ENCODE results near the gene DPYSL5. TPM values are rescaled to one million over a fixed set of nuclear protein-coding genes. Genes with fewer than 3 reads are reported as not detected.
"Not testable (repeated sequence)": the region's sequence is repeated elsewhere in the genome, so short reads cannot be mapped to it uniquely, and the experiment has no call there.

Gene DPYSL5
- polyA plus RNA-seq, 2 donors, result not detected

- Histone ChIP-seq H3K36me3 (ENCODE audit: control insufficient read depth in 2 of 2, insufficient read depth in 2 of 2, low read length in 1 of 2) (no peaks in the 10 kb centered on the region), H3K27me3 (ENCODE audit: control insufficient read depth in 1 of 2, insufficient read depth in 2 of 2, low read length in 2 of 2) (no peaks in the 10 kb centered on the region), H3K4me3 (ENCODE audit: low read depth in 1 of 2, low read length in 2 of 2) (no peak overlapping the region), H3K9me3 (ENCODE audit: control insufficient read depth in 2 of 2, insufficient read depth in 1 of 2, low read depth in 1 of 2, low read length in 1 of 2) (peaks cover 0 to 2% of the 10 kb centered on the region in 2 donors), H3K4me1 (ENCODE audit: control insufficient read depth in 2 of 2, insufficient read depth in 2 of 2, low read length in 1 of 2) (no peaks in the 10 kb centered on the region), H3K27ac (ENCODE audit: low read depth in 2 of 2, low read length in 1 of 2) (no peak overlapping the region)
- 72 to 74% methylated on average over 10 of the region's 10 CpGs for WGBS, 2 donors
These were observed 33.0 kb downstream of the DPYSL5 start for GRCh38 chr2:26880910-26881435.

GRCh38 chr2:26882220-26882619 is 34.3 kb downstream of the DPYSL5 start:
- H3K27me3 ChIP-seq (ENCODE audit: control insufficient read depth in 1 of 2, insufficient read depth in 2 of 2, low read length in 2 of 2); H3K4me1 ChIP-seq (ENCODE audit: control insufficient read depth in 2 of 2, insufficient read depth in 2 of 2, low read length in 1 of 2): not testable (repeated sequence)

GRCh38 chr2:26883956-26884355 is 36.0 kb downstream of the DPYSL5 start:
- 71 to 72% methylated on average over 8 of the region's 8 CpGs for WGBS, 2 donors

More at GRCh38 chr2:26882220-26882619, 34.3 kb downstream of the DPYSL5 start:
- not testable (repeated sequence) for H3K36me3 ChIP-seq (ENCODE audit: control insufficient read depth in 2 of 2, insufficient read depth in 2 of 2, low read length in 1 of 2); H3K9me3 ChIP-seq (ENCODE audit: control insufficient read depth in 2 of 2, insufficient read depth in 1 of 2, low read depth in 1 of 2, low read length in 1 of 2); H3K4me3 ChIP-seq (ENCODE audit: low read depth in 1 of 2, low read length in 2 of 2); H3K27ac ChIP-seq (ENCODE audit: low read depth in 2 of 2, low read length in 1 of 2)
- 58 to 61% methylated on average over 3 of the region's 3 CpGs for WGBS, 2 donors

GRCh38 chr2:26884486-26884885 is 36.6 kb downstream of the DPYSL5 start:
- peaks cover 0 to 2% of the 10 kb centered on the region in 2 donors for H3K9me3 ChIP-seq (ENCODE audit: control insufficient read depth in 2 of 2, insufficient read depth in 1 of 2, low read depth in 1 of 2, low read length in 1 of 2)
- H3K4me1 ChIP-seq (ENCODE audit: control insufficient read depth in 2 of 2, insufficient read depth in 2 of 2, low read length in 1 of 2), result no peaks in the 10 kb centered on the region
- 86 to 91% methylated on average over 3 of the region's 3 CpGs for WGBS, 2 donors
- H3K36me3 ChIP-seq (ENCODE audit: control insufficient read depth in 2 of 2, insufficient read depth in 2 of 2, low read length in 1 of 2), result no peaks in the 10 kb centered on the region
- H3K27me3 ChIP-seq (ENCODE audit: control insufficient read depth in 1 of 2, insufficient read depth in 2 of 2, low read length in 2 of 2), result no peaks in the 10 kb centered on the region
- no peak overlapping the region for H3K4me3 ChIP-seq (ENCODE audit: low read depth in 1 of 2, low read length in 2 of 2)
- H3K27ac ChIP-seq (ENCODE audit: low read depth in 2 of 2, low read length in 1 of 2), result no peak overlapping the region

More at GRCh38 chr2:26883956-26884355, 36.0 kb downstream of the DPYSL5 start:
- Histone ChIP-seq H3K27ac (ENCODE audit: low read depth in 2 of 2, low read length in 1 of 2) (no peak overlapping the region), H3K4me1 (ENCODE audit: control insufficient read depth in 2 of 2, insufficient read depth in 2 of 2, low read length in 1 of 2) (no peaks in the 10 kb centered on the region), H3K36me3 (ENCODE audit: control insufficient read depth in 2 of 2, insufficient read depth in 2 of 2, low read length in 1 of 2) (no peaks in the 10 kb centered on the region), H3K9me3 (ENCODE audit: control insufficient read depth in 2 of 2, insufficient read depth in 1 of 2, low read depth in 1 of 2, low read length in 1 of 2) (peaks cover 0 to 2% of the 10 kb centered on the region in 2 donors), H3K4me3 (ENCODE audit: low read depth in 1 of 2, low read length in 2 of 2) (no peak overlapping the region), H3K27me3 (ENCODE audit: control insufficient read depth in 1 of 2, insufficient read depth in 2 of 2, low read length in 2 of 2) (no peaks in the 10 kb centered on the region)

GRCh38 chr2:26885651-26886329 is 37.9 kb downstream of the DPYSL5 start:
- Histone ChIP-seq H3K9me3 (ENCODE audit: control insufficient read depth in 2 of 2, insufficient read depth in 1 of 2, low read depth in 1 of 2, low read length in 1 of 2) (no peaks in the 10 kb centered on the region), H3K4me1 (ENCODE audit: control insufficient read depth in 2 of 2, insufficient read depth in 2 of 2, low read length in 1 of 2) (no peaks in the 10 kb centered on the region), H3K27me3 (ENCODE audit: control insufficient read depth in 1 of 2, insufficient read depth in 2 of 2, low read length in 2 of 2) (no peaks in the 10 kb centered on the region), H3K4me3 (ENCODE audit: low read depth in 1 of 2, low read length in 2 of 2) (no peak overlapping the region), H3K27ac (ENCODE audit: low read depth in 2 of 2, low read length in 1 of 2) (no peak overlapping the region), H3K36me3 (ENCODE audit: control insufficient read depth in 2 of 2, insufficient read depth in 2 of 2, low read length in 1 of 2) (no peaks in the 10 kb centered on the region)
- WGBS, 2 donors, result 71 to 75% methylated on average over 5 of the region's 5 CpGs

DNA sequence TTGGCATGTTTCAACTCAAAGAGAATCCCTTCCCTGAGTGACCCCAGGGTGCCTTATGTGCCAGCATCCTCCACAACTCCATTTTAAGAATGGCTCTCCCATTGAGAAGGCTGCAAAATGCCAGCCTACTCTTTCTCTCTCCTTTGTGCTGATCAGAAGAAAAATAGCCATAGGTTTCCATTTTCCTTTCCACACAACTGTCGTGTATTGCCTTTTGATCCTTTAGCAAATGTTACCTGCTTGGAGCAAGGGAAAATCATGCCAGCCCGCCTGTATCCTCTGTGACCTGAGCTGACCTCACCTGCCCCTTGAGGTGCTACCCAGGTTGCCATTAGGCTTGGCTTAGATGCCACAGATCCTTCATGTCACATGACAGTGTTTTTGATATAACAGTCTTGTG is 38.8 kb downstream of the DPYSL5 start:
- WGBS, 2 donors, result 68 to 72% methylated on average over 2 of the region's 2 CpGs
- Histone ChIP-seq H3K4me3 (ENCODE audit: low read depth in 1 of 2, low read length in 2 of 2) (no peak overlapping the region), H3K4me1 (ENCODE audit: control insufficient read depth in 2 of 2, insufficient read depth in 2 of 2, low read length in 1 of 2) (no peaks in the 10 kb centered on the region), H3K9me3 (ENCODE audit: control insufficient read depth in 2 of 2, insufficient read depth in 1 of 2, low read depth in 1 of 2, low read length in 1 of 2) (no peaks in the 10 kb centered on the region), H3K27me3 (ENCODE audit: control insufficient read depth in 1 of 2, insufficient read depth in 2 of 2, low read length in 2 of 2) (no peaks in the 10 kb centered on the region), H3K36me3 (ENCODE audit: control insufficient read depth in 2 of 2, insufficient read depth in 2 of 2, low read length in 1 of 2) (no peaks in the 10 kb centered on the region), H3K27ac (ENCODE audit: low read depth in 2 of 2, low read length in 1 of 2) (no peak overlapping the region)

DNA sequence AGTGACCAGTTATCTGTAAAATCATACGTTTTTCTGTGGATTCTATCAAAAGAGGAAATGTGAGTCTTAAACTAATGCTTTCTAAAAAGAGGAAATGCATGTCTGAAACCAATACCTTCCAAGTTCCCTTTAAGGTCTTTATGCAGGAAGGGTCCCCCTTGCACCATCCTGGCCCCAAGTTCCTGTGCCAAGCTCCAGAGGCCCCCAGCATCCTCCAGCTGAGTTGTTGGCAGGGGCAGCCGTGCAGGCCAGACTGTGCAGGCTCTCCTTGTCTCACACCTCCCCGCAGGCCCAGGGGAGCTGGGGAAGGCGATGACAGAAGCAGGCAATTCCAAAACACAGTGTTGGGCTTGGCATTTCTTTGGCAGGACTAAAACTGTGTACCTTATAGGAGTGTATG is 39.2 kb downstream of the DPYSL5 start:
- no peak overlapping the region for H3K4me3 ChIP-seq (ENCODE audit: low read depth in 1 of 2, low read length in 2 of 2)
- no peaks in the 10 kb centered on the region for H3K36me3 ChIP-seq (ENCODE audit: control insufficient read depth in 2 of 2, insufficient read depth in 2 of 2, low read length in 1 of 2)
- H3K4me1 ChIP-seq (ENCODE audit: control insufficient read depth in 2 of 2, insufficient read depth in 2 of 2, low read length in 1 of 2), result no peaks in the 10 kb centered on the region
- 58% methylated on average over 4 of the region's 4 CpGs for WGBS, 2 donors
- no peaks in the 10 kb centered on the region for H3K9me3 ChIP-seq (ENCODE audit: control insufficient read depth in 2 of 2, insufficient read depth in 1 of 2, low read depth in 1 of 2, low read length in 1 of 2)
- H3K27ac ChIP-seq (ENCODE audit: low read depth in 2 of 2, low read length in 1 of 2), result no peak overlapping the region
- H3K27me3 ChIP-seq (ENCODE audit: control insufficient read depth in 1 of 2, insufficient read depth in 2 of 2, low read length in 2 of 2), result no peaks in the 10 kb centered on the region

DNA sequence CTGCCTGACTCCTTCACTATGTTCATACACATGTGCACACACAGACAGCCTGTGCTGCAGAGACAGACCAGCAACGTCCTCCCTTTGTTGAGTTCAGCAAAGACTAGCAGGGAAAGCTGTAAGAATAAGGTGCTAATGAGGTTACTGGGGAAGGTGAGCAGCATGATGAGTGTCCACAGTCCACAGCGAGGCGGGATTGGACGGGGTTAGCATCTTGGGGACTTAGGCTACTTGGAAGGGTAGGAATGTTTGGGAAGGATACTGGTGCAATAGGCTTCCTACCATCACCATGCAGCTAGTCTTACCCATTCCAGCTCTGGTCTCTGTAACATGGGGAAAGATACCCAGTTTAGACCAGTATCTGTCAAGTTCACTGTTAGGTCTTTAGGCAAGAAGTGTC is 41.9 kb downstream of the DPYSL5 start:
- no peak overlapping the region for H3K27ac ChIP-seq (ENCODE audit: low read depth in 2 of 2, low read length in 1 of 2)
- WGBS, 2 donors, result 81 to 89% methylated on average over 4 of the region's 4 CpGs
- no peaks in the 10 kb centered on the region for H3K9me3 ChIP-seq (ENCODE audit: control insufficient read depth in 2 of 2, insufficient read depth in 1 of 2, low read depth in 1 of 2, low read length in 1 of 2)
- H3K4me1 ChIP-seq (ENCODE audit: control insufficient read depth in 2 of 2, insufficient read depth in 2 of 2, low read length in 1 of 2), result no peaks in the 10 kb centered on the region
- H3K36me3 ChIP-seq (ENCODE audit: control insufficient read depth in 2 of 2, insufficient read depth in 2 of 2, low read length in 1 of 2), result no peaks in the 10 kb centered on the region
- no peaks in the 10 kb centered on the region for H3K27me3 ChIP-seq (ENCODE audit: control insufficient read depth in 1 of 2, insufficient read depth in 2 of 2, low read length in 2 of 2)
- H3K4me3 ChIP-seq (ENCODE audit: low read depth in 1 of 2, low read length in 2 of 2), result no peak overlapping the region

GRCh38 chr2:26890341-26891000 is 42.5 kb downstream of the DPYSL5 start:
- H3K27me3 ChIP-seq (ENCODE audit: control insufficient read depth in 1 of 2, insufficient read depth in 2 of 2, low read length in 2 of 2), result no peaks in the 10 kb centered on the region
- H3K9me3 ChIP-seq (ENCODE audit: control insufficient read depth in 2 of 2, insufficient read depth in 1 of 2, low read depth in 1 of 2, low read length in 1 of 2), result no peaks in the 10 kb centered on the region
- H3K4me3 ChIP-seq (ENCODE audit: low read depth in 1 of 2, low read length in 2 of 2), result no peak overlapping the region
- no peaks in the 10 kb centered on the region for H3K36me3 ChIP-seq (ENCODE audit: control insufficient read depth in 2 of 2, insufficient read depth in 2 of 2, low read length in 1 of 2)
- no peak overlapping the region for H3K27ac ChIP-seq (ENCODE audit: low read depth in 2 of 2, low read length in 1 of 2)
- WGBS, 2 donors, result 84% methylated on average over 11 of the region's 11 CpGs
- H3K4me1 ChIP-seq (ENCODE audit: control insufficient read depth in 2 of 2, insufficient read depth in 2 of 2, low read length in 1 of 2), result no peaks in the 10 kb centered on the region

GRCh38 chr2:26892133-26892532 is 44.2 kb downstream of the DPYSL5 start:
- Histone ChIP-seq H3K27me3 (ENCODE audit: control insufficient read depth in 1 of 2, insufficient read depth in 2 of 2, low read length in 2 of 2) (no peaks in the 10 kb centered on the region), H3K27ac (ENCODE audit: low read depth in 2 of 2, low read length in 1 of 2) (no peak overlapping the region), H3K36me3 (ENCODE audit: control insufficient read depth in 2 of 2, insufficient read depth in 2 of 2, low read length in 1 of 2) (no peaks in the 10 kb centered on the region), H3K9me3 (ENCODE audit: control insufficient read depth in 2 of 2, insufficient read depth in 1 of 2, low read depth in 1 of 2, low read length in 1 of 2) (no peaks in the 10 kb centered on the region), H3K4me3 (ENCODE audit: low read depth in 1 of 2, low read length in 2 of 2) (no peak overlapping the region), H3K4me1 (ENCODE audit: control insufficient read depth in 2 of 2, insufficient read depth in 2 of 2, low read length in 1 of 2) (no peaks in the 10 kb centered on the region)
- WGBS, 2 donors, result 61 to 68% methylated on average over 3 of the region's 3 CpGs

Measured in esophagus (tissue), 2 donors.